ENCODE data around the gene ABL2.

DNA sequence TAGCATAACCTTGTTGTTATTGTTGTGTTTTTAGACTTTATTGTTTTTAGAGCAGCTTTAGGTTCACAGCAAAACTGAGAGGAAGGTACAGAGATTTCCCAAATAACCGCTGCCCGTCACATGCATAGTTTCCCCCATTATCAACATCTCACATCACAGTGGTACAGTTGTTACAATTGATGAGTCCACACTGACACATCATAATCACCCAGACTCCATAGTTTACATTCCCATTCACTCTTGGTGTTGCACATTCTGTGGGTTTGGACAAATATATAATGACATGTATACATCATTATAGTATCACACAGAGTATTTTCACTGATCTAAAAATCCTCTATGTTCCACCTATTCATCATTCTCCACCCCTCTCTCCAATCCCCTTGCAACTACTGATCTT, 173.5 kb downstream of the ABL2 start:
- TF ChIP-seq, protein P1, sequence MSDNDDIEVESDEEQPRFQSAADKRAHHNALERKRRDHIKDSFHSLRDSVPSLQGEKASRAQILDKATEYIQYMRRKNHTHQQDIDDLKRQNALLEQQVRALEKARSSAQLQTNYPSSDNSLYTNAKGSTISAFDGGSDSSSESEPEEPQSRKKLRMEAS (IDR thresholded peaks at IDR 0.05): no peak
- TF ChIP-seq RAD21 (IDR thresholded peaks at IDR 0.05; ENCODE audit: low read depth) (no peak), NFIC (IDR thresholded peaks at IDR 0.05) (no peak), EP300 (IDR thresholded peaks at IDR 0.05; ENCODE audit: borderline replicate concordance) (no peak), CREB1 (IDR thresholded peaks at IDR 0.05; ENCODE audit: low read depth) (no peak), TAF1 (IDR thresholded peaks at IDR 0.05; ENCODE audit: low read depth) (no peak), CEBPB (IDR thresholded peaks at IDR 0.05) (no peak), YY1 (IDR thresholded peaks at IDR 0.05; ENCODE audit: low read depth) (no peak), FOXM1 (IDR thresholded peaks at IDR 0.05; ENCODE audit: borderline replicate concordance, low read depth) (no peak), TCF12 (IDR thresholded peaks at IDR 0.05; ENCODE audit: low read depth) (no peak)
- TF ChIP-seq, protein P2, sequence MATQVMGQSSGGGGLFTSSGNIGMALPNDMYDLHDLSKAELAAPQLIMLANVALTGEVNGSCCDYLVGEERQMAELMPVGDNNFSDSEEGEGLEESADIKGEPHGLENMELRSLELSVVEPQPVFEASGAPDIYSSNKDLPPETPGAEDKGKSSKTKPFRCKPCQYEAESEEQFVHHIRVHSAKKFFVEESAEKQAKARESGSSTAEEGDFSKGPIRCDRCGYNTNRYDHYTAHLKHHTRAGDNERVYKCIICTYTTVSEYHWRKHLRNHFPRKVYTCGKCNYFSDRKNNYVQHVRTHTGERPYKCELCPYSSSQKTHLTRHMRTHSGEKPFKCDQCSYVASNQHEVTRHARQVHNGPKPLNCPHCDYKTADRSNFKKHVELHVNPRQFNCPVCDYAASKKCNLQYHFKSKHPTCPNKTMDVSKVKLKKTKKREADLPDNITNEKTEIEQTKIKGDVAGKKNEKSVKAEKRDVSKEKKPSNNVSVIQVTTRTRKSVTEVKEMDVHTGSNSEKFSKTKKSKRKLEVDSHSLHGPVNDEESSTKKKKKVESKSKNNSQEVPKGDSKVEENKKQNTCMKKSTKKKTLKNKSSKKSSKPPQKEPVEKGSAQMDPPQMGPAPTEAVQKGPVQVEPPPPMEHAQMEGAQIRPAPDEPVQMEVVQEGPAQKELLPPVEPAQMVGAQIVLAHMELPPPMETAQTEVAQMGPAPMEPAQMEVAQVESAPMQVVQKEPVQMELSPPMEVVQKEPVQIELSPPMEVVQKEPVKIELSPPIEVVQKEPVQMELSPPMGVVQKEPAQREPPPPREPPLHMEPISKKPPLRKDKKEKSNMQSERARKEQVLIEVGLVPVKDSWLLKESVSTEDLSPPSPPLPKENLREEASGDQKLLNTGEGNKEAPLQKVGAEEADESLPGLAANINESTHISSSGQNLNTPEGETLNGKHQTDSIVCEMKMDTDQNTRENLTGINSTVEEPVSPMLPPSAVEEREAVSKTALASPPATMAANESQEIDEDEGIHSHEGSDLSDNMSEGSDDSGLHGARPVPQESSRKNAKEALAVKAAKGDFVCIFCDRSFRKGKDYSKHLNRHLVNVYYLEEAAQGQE (IDR thresholded peaks at IDR 0.05; ENCODE audit: low read depth): no peak
